ENCODE results near the gene SPSB1.

DNA sequence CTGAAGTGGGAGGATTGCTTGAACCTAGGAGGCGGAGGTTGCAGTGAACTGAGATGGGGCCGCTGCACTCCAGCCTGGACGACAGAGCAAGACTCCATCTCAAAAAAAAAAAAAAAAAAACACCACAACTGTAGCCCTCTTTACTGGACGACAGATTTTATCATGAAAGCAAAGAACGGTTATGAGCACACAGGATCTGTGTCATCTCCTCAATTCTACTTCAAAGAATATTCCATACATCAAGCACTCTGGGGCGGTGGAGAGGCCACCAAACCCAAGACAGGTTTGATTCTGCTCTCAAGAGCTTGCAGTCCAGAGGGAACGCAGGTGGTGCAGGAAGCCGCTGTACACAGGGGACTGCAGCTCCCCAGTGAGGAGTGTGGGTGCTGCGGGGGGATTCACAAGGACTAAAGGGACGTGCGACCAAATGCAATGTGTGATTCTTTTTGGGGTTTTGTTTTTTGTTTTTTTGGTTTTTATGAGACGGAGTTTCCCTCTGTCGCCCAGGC lies 110.1 kb downstream of the SPSB1 start:
- TF ChIP-seq, protein P1, sequence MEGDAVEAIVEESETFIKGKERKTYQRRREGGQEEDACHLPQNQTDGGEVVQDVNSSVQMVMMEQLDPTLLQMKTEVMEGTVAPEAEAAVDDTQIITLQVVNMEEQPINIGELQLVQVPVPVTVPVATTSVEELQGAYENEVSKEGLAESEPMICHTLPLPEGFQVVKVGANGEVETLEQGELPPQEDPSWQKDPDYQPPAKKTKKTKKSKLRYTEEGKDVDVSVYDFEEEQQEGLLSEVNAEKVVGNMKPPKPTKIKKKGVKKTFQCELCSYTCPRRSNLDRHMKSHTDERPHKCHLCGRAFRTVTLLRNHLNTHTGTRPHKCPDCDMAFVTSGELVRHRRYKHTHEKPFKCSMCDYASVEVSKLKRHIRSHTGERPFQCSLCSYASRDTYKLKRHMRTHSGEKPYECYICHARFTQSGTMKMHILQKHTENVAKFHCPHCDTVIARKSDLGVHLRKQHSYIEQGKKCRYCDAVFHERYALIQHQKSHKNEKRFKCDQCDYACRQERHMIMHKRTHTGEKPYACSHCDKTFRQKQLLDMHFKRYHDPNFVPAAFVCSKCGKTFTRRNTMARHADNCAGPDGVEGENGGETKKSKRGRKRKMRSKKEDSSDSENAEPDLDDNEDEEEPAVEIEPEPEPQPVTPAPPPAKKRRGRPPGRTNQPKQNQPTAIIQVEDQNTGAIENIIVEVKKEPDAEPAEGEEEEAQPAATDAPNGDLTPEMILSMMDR (conservative IDR thresholded peaks at IDR 0.05; ENCODE audit: low read depth in 2 of 2): no peak
- TF ChIP-seq POLR2AphosphoS5 (IDR thresholded peaks at IDR 0.05; ENCODE audit: low read depth) (no peak), STAT1 (IDR thresholded peaks at IDR 0.05; ENCODE audit: unreplicated experiment) (no peak)

Data from GM23338 (cell line).